HG03354 (cell line): ENCODE data around the gene RGSL1.

Experiments used
- ATAC-seq: cut with Tn5 transposase; IDR thresholded peaks from one replicate; pipeline ENCODE4 v1.9.1; 2021; ENCODE audit warnings: mild to moderate bottlenecking; ENCODE audit not compliant: unreplicated experiment, poor library complexity, severe bottlenecking

RGSL1 gene

DNA sequence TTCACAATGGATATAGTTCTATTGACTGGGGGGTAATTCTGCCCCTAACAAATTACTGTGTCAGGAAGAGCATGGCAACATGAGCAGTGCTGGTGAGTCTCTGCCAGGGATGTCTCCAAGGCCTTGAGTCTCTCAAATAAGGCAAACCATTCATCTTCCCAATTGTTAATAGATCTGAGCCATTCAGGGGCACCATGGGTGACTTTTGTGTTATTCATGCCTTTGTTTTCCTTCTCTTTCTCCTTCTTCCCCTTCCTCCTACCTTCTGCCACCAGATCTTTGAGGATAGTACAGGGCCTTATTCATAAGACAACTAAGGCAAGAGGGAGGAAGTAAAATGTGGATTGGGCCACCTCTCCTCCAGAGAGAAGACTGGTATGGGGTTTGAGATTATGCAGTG is at the start of gene RGSL1:
Gene RGSL1 (plus strand): TSS at position 60 of the 400 bp plus-strand sequence. CDS start 20 bp downstream, at position 80.
- no peak for ATAC-seq

DNA sequence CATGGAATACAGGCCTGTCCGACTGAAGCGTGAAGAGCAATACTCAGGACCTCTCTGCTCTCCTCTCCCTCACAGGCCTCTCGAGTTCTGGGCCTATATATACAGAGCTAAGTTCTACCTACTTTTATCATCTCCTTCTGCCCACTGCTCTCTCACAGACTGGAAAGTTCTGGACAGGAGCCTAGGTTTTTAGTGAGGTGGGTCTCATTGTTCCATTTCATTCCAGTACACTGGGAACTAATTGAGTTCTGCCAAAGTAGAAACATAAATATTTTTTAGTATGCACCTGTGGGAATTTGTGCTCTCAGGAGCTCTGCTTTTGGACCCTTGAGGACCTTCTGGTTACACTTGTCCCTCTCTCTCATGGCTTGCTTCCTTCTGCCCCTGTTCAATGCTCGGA is 49.4 kb upstream of the RGSL1 start, which contains the start of gene TEDDM1:
Gene TEDDM1 (minus strand): TSS at position 101 of the 400 bp plus-strand sequence. CDS start 182 bp downstream, outside the sequence.
- ATAC-seq = no peak

DNA sequence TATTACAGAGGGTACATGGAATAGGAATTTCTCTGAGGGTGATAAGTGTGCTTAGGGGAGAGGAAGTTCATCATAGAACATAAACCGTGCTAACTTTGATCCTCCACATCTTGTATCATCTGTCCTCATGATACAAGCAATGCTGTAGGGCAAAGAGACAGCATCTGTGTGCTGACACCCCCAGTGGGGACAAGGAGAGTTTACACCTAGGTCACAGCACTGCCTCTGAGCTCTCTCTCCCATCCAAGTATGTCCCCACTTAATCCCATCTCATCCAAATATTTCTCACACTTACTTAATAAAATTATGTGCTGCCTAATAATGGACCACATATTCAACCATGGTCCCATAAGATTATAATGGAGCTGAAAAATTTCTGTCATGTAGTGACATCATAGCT is 45.2 kb upstream of the RGSL1 start:
- no peak for ATAC-seq

DNA sequence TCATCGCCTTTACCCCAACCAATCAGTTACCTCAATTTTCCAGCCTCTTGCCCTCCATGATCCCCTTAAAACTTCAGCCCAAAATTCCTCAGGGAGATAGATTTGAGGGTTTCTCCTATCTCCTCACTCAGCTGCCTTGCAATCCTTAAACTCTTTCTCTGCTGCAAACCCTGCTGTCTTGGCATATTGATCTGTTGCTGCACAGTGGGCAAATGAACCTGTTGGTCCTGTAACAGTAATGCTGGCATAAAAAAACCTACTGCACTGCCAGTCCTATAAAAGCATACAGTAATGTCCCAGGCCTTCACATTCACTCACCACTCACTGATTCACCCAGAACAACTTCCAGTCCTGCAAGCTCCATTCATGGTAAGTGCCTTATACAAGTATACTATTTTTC is 44.4 kb upstream of the RGSL1 start:
- ATAC-seq = no peak

DNA sequence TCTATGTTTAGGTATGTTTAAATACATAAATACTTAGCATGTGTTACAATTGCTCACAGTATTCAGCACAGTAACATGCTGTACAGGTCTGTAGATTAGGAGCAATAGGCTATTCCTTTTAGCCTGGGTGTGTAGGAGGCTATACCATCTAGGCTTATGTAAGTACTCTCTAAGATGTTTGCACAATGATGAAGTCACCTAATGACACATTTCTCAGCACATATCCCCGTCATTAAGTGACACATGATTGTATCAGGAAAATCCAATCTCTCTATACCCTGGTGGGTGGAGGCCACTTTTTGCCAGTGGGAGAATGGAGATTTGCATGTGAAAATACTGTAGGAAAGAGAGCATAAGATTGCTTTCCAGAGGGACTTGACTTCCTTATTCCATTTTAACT is 43.9 kb upstream of the RGSL1 start:
- ATAC-seq = no peak

DNA sequence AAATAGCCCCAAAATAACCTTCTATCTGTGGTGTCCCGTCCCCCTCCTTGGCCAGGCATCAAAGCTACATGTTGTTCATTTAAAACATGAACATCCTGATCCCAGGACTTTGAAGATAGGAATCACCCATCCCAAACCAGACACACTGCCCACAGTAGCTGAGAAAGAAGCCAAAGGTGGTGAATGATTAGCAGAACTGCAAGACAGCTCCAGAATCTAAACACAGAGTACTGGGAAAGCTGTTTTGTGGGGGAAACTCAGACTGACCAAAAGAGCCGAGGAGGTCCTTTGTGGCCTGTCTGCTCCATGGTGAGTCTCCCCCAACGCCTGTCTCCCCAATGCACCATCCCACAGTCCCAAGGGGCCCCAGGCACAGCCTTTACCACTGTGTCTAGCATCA is 42.2 kb upstream of the RGSL1 start:
- ATAC-seq = no peak

DNA sequence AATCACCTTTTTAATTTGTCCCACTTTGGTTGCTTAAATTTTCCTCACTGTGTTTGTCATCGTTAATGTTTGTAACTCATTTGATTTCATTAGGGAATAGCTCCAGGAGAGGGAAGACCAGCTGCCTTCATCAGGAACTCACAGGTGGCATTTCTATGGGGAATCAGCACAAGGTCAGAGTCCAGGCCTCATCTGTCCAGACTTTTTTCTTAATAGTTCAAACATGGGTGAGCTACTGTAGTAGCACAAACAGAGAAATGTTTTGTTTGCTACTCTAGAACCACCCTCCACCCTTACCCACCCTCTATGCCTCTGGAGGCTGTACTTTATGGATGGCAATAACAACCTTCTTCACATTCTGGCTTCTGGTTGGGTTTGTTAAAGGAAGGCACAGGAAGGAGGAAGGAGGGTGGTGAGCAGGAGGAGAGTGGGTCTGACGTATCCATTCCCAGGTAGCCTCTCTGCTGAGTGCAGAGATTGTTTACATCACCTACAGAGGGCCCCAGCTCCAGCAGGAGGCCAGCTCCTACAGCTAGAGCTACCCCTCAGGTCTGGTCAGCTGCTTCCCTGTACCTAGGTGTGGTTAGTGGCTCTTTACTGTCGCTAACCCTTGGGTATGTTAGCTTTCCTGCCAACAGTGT is 41.4 kb upstream of the RGSL1 start:
- ATAC-seq = no peak

DNA sequence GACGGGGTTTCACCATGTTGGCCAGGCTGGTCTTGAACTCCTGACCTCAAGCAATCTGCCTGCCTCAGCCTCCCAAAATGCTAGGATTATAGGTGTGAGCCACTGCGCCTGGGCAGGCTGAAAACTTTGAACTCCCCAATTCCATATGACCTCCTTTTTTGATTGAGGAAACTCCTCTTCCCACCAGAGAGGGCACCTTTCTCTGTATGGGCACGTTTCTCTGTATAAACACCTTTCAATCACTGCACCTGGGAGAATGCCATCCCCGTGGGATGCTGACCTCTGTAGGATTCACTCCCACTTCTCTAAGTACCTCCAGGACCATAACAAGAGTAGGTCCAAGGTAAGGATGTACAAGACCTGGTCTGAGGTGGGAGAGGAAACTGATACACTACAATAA is 39.8 kb upstream of the RGSL1 start:
- no peak for ATAC-seq

DNA sequence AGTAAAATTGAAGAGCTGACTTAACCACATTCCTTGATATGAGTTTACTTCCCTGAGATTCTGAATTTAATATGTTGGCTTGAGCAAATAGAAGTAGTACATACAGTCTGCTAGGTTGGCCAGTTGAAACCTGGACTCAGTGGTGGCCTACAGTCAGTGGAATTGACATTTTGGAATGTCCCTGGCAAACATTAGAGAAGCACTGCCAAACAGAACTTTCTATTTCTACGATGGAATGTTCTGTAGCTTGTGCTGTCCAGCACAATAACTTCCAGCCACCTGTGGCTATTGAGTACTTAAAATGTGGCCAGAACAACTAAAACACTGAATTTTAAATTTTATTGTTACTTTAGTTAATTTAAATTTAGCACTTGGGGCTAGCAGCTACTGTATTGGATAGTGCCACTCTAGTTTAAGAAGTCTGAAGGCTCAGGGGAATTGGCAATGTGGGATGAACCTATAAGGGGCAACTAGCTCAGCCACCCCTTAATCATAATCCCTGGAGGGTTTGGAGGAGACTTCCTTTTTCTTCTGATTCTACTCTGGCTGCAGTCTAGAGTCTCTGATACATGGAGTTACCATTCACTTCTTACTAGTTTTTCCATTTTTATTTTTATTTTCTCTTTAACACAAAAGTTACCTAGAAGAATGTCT is 39.2 kb upstream of the RGSL1 start:
- ATAC-seq = no peak

DNA sequence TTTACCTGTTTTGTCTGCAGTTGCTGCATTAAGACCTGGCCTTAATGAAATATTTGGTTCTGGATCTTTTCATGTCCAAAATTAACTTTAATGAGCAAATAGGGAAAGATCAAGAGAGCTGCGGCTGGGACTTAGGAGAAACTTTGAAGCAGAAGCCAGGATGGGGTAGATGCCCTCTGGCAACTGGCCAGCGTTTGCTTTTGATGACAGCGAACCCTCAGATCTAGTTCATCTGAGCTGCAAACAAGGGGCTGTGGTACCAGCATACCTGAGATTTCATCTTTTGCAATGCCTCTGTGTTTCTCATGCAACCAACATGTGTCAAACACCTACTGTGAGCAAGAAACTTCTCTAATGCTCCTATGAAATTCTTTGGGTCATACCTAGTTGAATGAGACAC is 36.5 kb upstream of the RGSL1 start:
- no peak for ATAC-seq

DNA sequence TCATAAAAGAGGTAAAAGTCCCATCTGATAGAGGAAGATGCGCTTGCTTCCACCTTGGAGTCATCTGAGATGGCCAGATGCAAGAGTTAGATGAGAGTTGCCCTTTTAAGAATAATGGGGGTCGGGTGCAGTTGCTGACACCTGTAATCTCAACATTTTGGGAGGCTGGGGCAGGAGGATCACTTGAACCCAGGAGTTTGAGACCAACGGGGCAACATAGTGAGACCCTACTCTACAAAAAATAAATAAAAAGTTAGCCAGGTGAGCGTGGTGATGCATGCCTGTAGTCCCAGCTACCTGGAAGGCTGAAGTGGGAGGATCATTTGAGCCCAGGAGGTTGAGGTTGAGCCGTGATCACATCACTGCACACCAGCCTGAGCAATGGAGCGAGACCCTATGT is 36.0 kb upstream of the RGSL1 start:
- no peak for ATAC-seq

DNA sequence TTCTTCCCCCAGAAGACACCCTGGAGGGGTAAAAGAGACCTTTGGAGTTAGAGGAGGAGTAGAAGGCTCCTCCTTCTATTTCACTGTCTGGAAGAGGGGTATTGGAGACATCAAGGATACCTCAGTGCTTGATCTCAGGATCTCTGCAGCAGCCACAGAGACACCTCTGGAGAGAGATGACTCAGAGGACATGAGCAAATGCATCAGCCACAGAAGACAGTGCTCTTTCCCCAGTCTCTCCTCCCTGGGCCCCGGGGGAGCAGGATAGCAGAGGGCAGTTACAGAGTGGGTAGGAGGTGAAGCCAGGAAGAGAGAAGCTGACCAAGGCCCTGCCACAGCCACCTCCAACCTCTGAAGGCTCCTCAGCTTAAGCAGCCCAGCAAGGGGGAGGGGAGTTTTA is 34.2 kb upstream of the RGSL1 start:
- no peak for ATAC-seq

DNA sequence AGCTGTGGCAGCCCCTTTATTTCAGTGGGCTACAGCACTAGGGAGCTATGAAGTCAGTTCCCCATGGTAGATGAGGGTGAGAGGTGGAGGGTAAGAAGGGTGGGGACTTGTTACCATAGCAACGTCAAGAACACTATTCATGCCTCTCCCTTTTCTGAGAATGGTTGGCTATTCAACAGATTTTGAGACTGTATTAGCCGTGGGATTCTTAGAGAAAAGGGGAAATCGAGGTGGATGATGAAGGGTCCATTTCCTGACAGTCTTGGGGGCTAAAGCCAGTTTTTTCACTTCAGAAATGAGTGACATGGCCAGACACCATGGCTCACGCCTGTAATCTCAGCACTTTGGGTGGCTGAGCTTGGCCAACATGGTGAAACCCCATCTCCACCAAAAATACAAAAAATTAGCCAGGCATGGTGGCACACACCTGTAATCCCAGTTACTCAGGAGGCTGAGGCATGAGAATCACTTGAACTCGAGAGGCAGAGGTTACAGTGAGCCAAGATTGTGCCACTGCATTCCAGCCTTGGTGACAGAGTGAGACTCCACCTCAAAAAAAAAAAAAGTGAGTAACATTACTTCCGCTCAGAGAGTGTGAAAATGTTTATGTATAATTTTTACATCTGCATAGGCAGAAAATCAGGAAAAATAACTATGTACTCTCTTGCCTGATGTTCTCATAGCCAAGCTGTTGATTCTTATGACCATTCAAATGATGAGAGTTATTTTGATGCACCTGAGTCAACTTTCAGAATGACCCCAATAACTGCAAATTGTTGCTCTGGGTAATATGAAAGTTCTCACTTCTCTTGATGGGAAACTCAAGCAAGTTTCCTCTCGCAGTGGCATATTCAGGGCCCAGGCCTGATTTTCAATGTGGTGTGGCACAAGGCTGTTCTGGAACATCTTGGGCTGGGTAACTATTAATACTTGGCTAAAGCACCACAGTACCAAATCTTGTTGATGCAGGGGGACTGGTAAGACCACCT is 23.2 kb upstream of the RGSL1 start:
- ATAC-seq = peak; percentile 72

DNA sequence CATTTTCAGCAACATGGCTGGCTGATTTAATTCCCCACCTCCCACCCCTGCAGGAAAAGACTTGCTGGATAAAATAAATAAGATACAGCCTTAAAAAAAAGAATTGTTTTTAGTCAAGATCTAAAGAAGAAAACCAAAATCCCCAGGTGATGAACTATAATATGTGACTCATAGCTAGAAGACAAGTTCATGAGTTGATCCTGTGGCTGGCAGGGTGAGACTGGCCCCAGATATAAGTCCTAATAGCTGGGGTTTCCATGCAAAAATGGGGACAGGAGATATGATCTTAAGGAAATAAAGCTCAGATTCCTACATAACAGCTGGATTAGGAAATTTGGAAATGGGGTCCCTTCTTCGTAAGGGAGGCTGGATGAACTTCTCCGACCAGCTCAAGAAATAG is 21.9 kb upstream of the RGSL1 start:
- no peak for ATAC-seq

DNA sequence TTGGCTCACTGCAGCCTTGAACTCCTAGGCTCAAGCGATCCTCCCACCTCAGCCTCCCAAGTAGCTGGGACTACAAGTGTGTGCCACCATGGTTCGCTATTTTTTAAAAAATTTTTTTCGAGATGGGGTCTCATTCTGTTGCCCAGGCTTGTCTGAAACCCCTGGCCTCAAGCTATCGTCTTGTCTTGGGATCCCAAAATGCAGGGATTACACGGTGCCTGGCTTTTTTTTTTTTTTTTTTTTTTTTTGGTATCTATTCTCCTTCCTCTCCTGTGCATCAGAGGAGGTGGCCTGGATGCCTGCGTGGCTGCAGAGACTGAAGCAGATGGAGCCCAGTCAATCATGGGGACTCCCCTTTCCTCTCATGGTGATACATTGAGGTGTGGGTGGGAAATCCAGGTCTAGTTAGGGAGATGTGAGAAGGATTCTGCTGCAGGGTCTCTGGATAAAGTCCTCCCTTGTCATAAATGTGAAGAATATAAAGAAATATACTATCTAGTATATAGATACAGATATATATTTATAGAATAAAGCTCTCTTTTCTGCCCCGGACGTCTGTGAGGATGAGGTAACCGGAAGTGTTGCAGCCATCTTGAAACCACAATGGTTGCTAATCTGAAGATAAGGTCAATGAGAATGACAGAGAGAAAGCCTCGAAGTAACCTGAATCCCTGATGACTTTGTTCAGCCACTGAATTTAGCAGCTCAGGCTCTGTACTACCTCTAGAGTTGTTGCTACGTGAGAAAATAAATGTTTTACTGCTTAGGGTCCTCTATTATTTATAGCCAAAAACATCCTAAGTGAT is 19.5 kb upstream of the RGSL1 start:
- peak; percentile 50 for ATAC-seq

DNA sequence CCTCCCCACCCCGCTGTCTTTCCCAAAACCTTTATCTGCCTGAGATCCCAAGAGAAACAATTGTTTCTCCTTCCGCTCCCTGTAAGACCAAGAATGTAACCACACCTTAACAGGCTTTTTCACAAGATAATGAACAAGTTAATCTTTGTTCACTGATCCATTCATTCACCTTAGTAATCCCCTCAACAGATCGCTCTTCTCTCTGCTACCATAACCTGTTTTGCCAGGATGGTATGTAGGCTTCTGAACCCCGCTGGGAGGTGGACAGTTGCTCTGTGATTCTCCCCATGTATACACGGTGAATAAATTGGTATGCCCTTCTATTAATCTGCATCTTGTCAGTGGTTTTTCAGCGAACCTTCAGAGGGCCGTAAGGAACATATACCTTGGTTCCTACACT is 18.7 kb upstream of the RGSL1 start:
- no peak for ATAC-seq

DNA sequence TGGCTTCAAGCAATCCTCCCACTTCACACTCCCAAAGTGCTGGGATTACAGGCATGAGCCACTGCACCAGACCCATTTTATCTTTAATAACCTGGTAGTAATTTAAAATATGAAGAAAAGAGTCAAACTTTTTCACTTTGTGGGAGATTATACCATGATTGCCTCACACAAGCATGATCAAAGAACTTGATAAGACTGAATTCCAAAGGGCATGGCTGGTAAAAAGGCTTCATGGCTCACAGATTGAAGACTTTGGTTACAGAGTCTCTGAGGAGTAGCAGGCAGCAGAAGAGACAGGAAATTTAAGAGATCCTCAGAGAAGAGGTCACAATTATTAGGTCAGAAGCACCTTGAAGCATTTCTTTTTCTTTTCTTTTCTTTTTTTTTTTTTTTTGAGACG is 16.4 kb upstream of the RGSL1 start:
- ATAC-seq = no peak

DNA sequence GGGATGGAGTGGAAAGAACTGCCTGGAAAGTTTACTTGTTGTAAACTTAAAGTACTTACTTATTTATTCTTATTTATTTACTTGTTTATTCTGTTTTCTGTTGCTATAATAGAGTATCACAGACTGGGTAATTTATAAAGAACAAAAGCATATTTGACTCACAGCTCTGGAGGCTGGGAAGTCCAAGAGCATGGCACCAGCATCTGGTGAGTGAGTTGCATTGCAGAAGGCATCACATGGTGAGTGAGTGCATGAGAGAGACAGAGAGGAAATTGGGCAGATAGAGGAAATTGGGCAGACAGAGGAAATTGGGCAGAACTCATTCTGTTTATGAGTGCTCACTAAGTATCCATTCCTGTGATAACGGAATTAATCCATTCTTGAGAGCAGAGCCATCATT is 11.6 kb upstream of the RGSL1 start:
- ATAC-seq = no peak

DNA sequence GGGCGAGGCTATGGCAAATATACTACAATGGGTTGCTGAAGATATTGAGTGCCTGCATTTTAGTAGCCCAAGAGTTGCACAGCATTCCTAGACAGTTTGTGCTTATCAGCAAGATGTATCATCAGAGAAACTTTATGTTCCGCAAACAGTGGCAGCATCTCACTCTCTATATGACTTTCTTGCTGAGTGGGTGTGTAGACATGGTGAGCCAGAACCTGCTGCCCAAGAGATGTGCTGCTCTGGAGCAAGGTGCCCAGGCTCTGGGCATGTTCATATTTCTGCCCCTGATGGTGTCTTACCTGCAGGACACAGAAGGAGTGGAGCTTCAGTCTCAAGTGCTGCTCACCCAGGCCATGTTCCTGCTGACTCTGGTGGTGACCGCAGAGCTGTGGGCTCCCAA is 8.2 kb upstream of the RGSL1 start:
- no peak for ATAC-seq

DNA sequence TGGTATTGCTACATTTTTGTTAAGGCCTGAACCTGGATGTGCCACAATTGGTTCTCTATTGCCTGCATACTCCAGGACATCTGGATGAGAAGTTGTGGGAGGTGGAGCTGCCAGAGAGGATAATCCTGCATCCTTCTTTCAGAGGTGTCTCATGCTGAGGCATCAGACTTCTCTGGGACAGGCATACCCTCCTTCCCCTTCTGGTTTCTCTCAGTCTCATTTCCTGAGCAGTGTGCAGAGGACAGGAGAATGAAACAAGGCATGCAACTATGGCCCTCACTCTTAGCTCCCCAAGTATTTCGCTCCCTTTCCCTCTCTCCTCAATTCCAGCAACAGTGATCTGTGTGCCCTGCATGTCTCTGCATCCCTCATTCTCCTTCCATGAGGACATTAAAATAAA is 7.6 kb upstream of the RGSL1 start:
- ATAC-seq = no peak
